Calu3 (cell line): ENCODE data around the gene ENTPD1. TPM values are rescaled to one million over a fixed set of nuclear protein-coding genes. Genes with fewer than 3 reads are reported as not detected.
"Not testable (repeated sequence)": the region's sequence is repeated elsewhere in the genome, so short reads cannot be mapped to it uniquely, and the experiment has no call there.

ENCODE experiments used
- BruUV-seq: library from RNA; stranded (reverse); fragments of 400-500 nt; replicated peaks from 2 replicates; lab custom pipeline; 2021; lab: Mats Ljungman, UMichigan
- CTCF ChIA-PET: fragments of 300-600 bp; sonication (Branson Sonifier 250); formaldehyde crosslinking; loops from one replicate; lab custom pipeline; 2022; ENCODE audit warnings: antibody characterized with exemption; lab: Charles Lee
- DNase-seq: peaks from one replicate; pipeline ENCODE4 v3.0.0; 2022
- H3K27ac Mint-ChIP-seq: one replicate; pipeline ENCODE4 v1.8.0; 2022; ENCODE audit warnings: mixed read lengths; ENCODE audit not compliant: unreplicated experiment
- H3K27me3 Mint-ChIP-seq: one replicate; pipeline ENCODE4 v1.8.0; 2022; ENCODE audit warnings: mixed read lengths; ENCODE audit not compliant: unreplicated experiment
- H3K36me3 Mint-ChIP-seq: one replicate; pipeline ENCODE4 v1.8.0; 2022; ENCODE audit warnings: mild to moderate bottlenecking, moderate library complexity, mixed read lengths; ENCODE audit not compliant: insufficient read depth, unreplicated experiment
- H3K4me1 Mint-ChIP-seq: one replicate; pipeline ENCODE4 v1.8.0; 2022; ENCODE audit warnings: mild to moderate bottlenecking, low read depth, mixed read lengths; ENCODE audit not compliant: unreplicated experiment
- H3K4me3 Mint-ChIP-seq: one replicate; pipeline ENCODE4 v1.8.0; 2022; ENCODE audit warnings: mild to moderate bottlenecking, low read depth, moderate library complexity, mixed read lengths; ENCODE audit not compliant: unreplicated experiment
- H3K9me3 Mint-ChIP-seq: one replicate; pipeline ENCODE4 v1.8.0; 2022; ENCODE audit warnings: low read depth, mixed read lengths; ENCODE audit not compliant: unreplicated experiment
- CTCF ChIP-seq: fragments of 200-600 bp; IDR thresholded peaks from one replicate; pipeline ENCODE4 v1.8.0; 2022; ENCODE audit warnings: antibody characterized with exemption; ENCODE audit not compliant: unreplicated experiment
- intact Hi-C: fragments of 100-400 bp; cut with micrococcal nuclease; formaldehyde crosslinking; loops from one replicate; pipeline ENCODE4 v1.10.0; 2022; ENCODE audit not compliant: unreplicated experiment
- total RNA-seq: library from RNA; stranded (reverse); gene quantifications from 2 replicates; pipeline ENCODE4 v1.2.3, GENCODE V29; 2022

Gene ENTPD1
- total RNA-seq, 1 experiment from 2014 or later = 0.92 TPM

GRCh38 chr10:95729323-95730055 lies 26.5 kb upstream of the ENTPD1 start:
- H3K27me3 Mint-ChIP-seq = no peaks in the 10 kb centered on the region
- CTCF ChIA-PET = no interaction called here
- H3K27ac Mint-ChIP-seq = no peak overlapping the region
- intact Hi-C loops = no loop called here
- no TSS peak for BruUV-seq
- DNase-seq = no peak
- no peak for TF ChIP-seq CTCF
- no peaks in the 10 kb centered on the region for H3K4me1 Mint-ChIP-seq
- no peaks in the 10 kb centered on the region for H3K36me3 Mint-ChIP-seq
- no peak overlapping the region for H3K4me3 Mint-ChIP-seq
- peaks cover 4% of the 10 kb centered on the region for H3K9me3 Mint-ChIP-seq

- H3K9me3 Mint-ChIP-seq = peaks cover 4% of the 10 kb centered on the region
- no peak for DNase-seq
- H3K36me3 Mint-ChIP-seq = no peaks in the 10 kb centered on the region
- intact Hi-C loops = no loop called here
- BruUV-seq = no TSS peak
- no peak for TF ChIP-seq CTCF
- H3K4me3 Mint-ChIP-seq = no peak overlapping the region
- no peaks in the 10 kb centered on the region for H3K4me1 Mint-ChIP-seq
- CTCF ChIA-PET = no interaction called here
- no peaks in the 10 kb centered on the region for H3K27me3 Mint-ChIP-seq
- no peak overlapping the region for H3K27ac Mint-ChIP-seq
Observed at GRCh38 chr10:95730233-95730632, 25.7 kb upstream of the ENTPD1 start.

- H3K9me3 Mint-ChIP-seq, BruUV-seq, CTCF ChIA-PET: not testable (repeated sequence)
Observed at GRCh38 chr10:95732907-95733306, 23.1 kb upstream of the ENTPD1 start.

GRCh38 chr10:95739056-95739455 lies 16.9 kb upstream of the ENTPD1 start:
- BruUV-seq = no TSS peak
- TF ChIP-seq CTCF = no peak
- no peaks in the 10 kb centered on the region for H3K4me1 Mint-ChIP-seq
- H3K27me3 Mint-ChIP-seq = no peaks in the 10 kb centered on the region
- no peaks in the 10 kb centered on the region for H3K9me3 Mint-ChIP-seq
- CTCF ChIA-PET = no interaction called here
- H3K27ac Mint-ChIP-seq = no peak overlapping the region
- no peak for DNase-seq
- no peak overlapping the region for H3K4me3 Mint-ChIP-seq
- no peaks in the 10 kb centered on the region for H3K36me3 Mint-ChIP-seq
- intact Hi-C loops = no loop called here

More at GRCh38 chr10:95732907-95733306, 23.1 kb upstream of the ENTPD1 start:
- H3K27ac Mint-ChIP-seq, H3K4me1 Mint-ChIP-seq, intact Hi-C loops, H3K36me3 Mint-ChIP-seq, DNase-seq, H3K4me3 Mint-ChIP-seq, H3K27me3 Mint-ChIP-seq: not testable (repeated sequence)

- H3K27ac Mint-ChIP-seq = no peak overlapping the region
- CTCF ChIA-PET = interaction anchor here (0.5 to 0.6 kb wide), 2 partner anchors 33 to 515 kb away, joined by 3 read pairs; no protein-coding TSS in a partner anchor
Observed at GRCh38 chr10:95741807-95742467, 14.0 kb upstream of the ENTPD1 start.

More at GRCh38 chr10:95741807-95742467, 14.0 kb upstream of the ENTPD1 start:
- intact Hi-C loops = no loop called here
- Mint-ChIP-seq H3K27me3 (no peaks in the 10 kb centered on the region), H3K36me3 (no peaks in the 10 kb centered on the region), H3K4me3 (no peak overlapping the region), H3K4me1 (no peaks in the 10 kb centered on the region), H3K9me3 (peaks cover 3% of the 10 kb centered on the region)
- no peak for TF ChIP-seq CTCF
- BruUV-seq = no TSS peak
- no peak for DNase-seq
